NCI-H446 treated with DMSO at 0.1 percent for 48 hours (cell line): ENCODE data around the gene CCDC158.
"Not testable (repeated sequence)": the region's sequence is repeated elsewhere in the genome, so short reads cannot be mapped to it uniquely, and the experiment has no call there.

ENCODE experiments used
- DNase-seq: peaks from one replicate; lab custom pipeline; 2025; lab: John Stamatoyannopoulos, UW

The CCDC158 gene

GRCh38 chr4:76420762-76421581 is at the start of gene CCDC158:
Gene CCDC158 (minus strand): TSS chr4:76421141. CDS start chr4:76403207, 17,934 bp downstream.
- DNase-seq = no peak

GRCh38 chr4:76470532-76470931 is 49.6 kb upstream of the CCDC158 start:
- DNase-seq = no peak

GRCh38 chr4:76470064-76470463 is 49.1 kb upstream of the CCDC158 start:
- DNase-seq = no peak

DNA sequence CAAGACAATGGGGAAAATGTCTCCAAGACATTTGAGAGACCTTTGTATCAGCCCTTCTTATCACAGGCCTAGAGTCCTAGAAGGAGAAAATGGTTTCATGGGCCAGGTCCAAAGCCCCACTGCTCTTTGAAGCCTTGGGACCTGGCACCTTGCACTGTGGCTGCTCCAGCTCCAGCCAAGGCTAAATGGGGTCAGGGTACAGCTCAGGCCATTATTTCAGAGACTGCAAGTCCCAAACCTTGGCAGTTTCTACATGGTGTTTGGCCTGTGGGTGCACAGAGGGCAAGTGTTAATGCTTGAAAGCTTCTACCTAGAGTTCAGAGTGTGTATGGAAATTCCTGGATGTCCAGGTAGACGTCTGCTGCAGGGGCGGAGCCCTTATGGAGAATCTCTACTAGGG is 42.6 kb upstream of the CCDC158 start:
- DNase-seq = no peak

DNA sequence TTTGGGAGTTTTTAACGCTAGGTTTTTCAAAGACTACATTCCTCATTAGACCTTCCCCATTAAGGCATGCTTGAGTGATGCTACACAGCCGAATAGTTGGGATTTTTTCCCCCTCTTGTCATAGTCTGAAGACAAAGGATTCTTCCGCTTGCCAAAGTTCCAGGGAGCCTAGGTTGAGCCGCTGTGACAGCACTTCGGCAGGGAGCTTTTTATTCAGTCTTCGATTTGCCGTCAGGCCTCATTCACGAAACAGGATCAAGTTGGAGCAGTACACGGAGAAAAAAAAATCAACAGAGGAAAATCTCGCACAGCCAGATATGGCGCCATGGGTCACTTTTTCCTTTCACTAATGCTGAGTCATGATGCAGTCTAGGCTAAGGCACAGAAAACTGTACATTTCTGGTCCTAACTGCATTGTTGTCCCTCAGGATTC is 38.4 kb upstream of the CCDC158 start:
- DNase-seq = no peak

GRCh38 chr4:76458825-76459224 is 37.9 kb upstream of the CCDC158 start:
- no peak for DNase-seq

GRCh38 chr4:76458297-76458696 is 37.4 kb upstream of the CCDC158 start:
- no peak for DNase-seq

GRCh38 chr4:76457885-76458284 is 36.9 kb upstream of the CCDC158 start:
- DNase-seq = no peak

GRCh38 chr4:76454073-76454472 is 33.1 kb upstream of the CCDC158 start:
- DNase-seq = not testable (repeated sequence)

GRCh38 chr4:76453232-76453631 is 32.3 kb upstream of the CCDC158 start:
- DNase-seq = no peak

- no peak for DNase-seq
These were observed 28.9 kb upstream of the CCDC158 start for GRCh38 chr4:76449833-76450232.

- no peak for DNase-seq
These were observed 28.4 kb upstream of the CCDC158 start for GRCh38 chr4:76449362-76449767.

DNA sequence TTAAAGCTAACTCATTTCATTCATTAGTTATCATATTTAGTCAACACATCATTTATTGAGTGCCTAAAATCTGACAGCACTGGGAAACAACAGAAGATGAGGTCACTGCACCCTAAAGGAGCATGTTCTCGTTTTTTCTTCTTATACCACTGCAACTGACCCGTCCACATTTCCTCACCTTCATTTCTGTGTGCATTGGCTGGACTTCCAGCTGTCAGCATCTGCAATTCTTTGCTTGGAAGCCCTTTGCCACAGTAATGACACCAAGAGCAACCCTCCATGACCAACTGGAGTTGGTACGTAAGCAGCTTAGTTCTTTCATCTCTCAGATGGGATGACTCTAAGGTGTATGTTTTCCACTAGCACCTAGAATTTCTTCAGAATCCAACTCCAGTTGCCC is 27.3 kb upstream of the CCDC158 start:
- DNase-seq = no peak

DNA sequence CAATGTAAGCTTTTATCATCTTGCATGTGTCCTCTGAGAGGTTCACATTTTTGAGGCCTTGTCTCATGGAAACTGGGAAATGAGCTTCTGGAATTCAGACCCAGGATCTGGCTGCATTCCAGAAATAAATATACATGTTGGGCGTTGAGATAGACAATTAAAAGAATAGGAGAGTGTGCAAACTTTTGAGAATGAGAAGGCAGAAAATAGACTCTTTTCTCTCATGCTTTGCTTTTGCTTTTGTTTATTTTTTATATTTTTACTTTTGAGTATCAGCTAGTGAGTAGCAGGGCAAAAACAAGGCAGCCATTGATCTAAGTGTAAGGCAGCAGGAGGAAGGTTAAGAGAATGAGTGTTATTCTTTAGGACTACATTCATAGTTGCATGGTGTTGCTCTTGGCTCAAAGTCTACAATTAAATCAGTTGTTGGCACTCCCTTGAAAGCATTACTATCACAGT is 26.5 kb upstream of the CCDC158 start:
- DNase-seq = no peak

DNA sequence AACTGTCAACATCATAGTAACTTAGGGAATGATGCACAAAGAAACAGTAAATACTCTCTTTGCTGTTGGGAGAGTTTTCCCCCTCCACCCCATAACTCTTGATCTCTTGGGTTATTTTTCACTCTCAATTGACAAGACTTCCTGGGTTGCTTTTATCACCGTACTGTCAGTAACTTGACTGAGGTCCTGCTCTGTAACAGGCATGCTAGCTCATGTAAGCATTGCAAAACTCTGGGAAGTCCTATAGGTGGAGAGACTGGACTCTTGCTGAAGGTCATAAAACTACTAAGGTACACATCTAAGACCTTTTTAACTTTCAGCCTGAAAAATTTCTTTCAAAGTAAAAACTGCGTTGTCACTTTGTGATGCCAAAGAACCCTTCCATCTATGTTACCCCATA is 25.0 kb upstream of the CCDC158 start:
- no peak for DNase-seq

DNA sequence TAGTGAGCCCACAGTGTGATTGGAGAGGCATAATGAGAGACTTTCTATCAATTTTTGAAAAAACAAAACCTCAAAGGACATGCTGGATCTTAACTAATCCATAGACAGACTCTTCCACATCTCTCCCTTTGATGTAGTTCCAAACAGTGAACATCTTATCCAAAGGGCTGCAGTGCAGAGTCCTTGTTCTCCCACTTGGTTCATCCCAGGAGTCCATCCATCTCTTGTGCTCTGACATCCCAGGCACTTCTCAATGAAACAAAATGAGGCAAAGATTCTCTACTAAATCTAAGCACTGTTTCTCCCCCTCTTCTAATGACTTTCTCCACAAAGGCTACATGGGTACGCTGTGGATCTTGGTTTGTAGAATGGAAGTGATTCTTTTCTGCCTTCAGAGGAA is 22.4 kb upstream of the CCDC158 start:
- no peak for DNase-seq

- no peak for DNase-seq
These were observed 21.9 kb upstream of the CCDC158 start for GRCh38 chr4:76442807-76443206.

DNA sequence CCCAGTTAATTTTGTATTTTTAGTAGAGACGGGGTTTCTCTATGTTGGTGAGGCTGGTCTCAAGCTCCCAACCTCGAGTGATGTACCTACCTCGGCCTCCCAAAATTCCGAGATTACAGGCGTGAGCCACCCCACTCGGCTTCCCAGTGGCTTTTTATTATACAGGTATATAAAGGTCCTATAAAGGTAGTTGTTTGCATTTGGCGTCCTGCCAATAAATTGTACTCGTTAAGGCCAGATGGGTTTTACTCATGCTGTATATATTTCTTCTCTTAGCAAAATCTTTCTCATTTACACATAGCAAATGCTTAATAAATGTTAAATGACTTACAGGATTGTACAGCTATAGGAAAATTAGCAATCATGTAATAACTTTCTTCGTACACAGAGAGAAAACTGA is 20.9 kb upstream of the CCDC158 start:
- DNase-seq = no peak

DNA sequence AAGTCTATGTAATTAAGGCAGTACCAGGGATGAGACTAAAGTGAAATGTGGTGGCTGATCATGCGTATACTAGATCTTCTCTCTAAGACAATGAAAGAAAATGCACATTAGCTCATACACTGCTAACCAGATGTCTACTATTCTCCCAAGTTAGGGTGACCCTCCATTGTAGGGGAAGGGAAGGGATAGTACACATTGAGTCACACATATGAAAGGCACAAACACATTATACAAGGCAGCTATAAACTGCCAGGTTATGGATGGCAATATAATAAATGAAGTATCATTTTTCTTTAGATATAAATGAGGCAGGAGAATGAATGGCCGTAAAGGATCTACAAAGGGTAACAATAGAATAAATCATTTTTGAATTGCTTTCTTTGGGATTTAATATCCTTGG is 18.6 kb upstream of the CCDC158 start:
- no peak for DNase-seq

DNA sequence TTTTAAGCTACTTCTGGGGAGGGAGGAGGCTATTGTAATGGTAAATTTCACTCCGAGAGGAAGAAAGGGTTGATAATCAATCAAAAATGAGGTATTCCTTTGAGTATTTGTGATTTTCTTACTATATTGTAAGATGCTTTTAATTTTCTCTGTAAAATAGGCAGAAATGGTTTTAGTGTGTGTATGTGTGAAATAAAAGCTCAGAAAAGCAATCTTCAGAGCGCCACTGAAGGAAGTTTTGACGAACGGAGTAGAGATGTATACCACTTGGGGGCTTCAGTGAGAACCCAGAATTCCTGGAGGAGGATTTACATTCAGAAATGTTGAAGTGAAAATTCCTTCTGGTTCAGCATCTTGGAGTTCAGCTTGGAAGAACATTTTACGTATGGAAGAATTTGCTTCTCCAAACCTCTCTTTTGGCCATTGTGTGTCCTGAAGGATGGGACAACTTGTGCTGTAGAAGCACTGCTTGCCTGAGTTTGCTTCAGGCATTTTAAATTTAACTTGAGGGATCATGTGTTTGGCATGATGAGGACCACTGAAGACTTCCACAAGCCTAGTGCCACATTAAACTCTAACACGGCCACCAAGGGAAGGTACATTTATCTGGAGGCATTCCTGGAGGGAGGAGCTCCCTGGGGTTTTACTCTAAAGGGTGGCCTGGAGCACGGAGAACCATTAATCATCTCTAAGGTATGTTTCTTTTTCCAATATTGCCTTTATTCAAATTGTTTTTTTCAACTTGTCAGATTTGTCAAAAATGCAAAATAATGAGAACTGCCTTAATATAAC is 14.8 kb upstream of the CCDC158 start:
- no peak for DNase-seq

DNA sequence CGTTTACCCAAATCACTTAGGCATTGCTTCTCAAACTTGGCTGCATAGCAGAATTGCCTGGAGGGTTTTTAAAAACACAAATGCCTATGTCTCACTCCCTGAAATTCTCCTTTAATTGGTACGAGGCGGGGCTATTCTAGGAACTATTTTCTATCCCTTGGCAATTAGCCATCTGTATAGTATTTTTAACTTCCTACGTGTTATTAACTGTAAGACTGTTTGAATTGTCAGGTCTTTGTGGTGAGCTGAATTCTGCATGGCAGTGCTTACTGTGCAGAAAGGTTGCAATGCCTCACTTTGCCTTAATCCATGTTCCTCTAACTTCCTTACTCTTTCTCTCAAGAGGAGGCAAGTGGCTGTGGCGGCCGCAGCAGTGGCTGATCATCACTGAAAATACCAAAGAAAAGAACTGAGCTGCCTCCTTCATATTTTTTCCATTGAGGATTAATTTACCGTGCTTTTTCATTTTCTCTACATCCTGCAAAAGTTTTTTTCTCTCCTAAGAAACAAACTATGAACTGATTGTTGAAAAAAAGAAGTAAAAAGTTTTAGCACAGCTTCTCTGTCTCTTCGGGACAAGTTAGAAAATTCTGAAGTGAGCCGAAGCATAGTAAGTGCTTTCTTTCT is 14.1 kb upstream of the CCDC158 start, which contains the start of gene SHROOM3:
Gene SHROOM3 (plus strand): TSS at position 329 of the 627 bp plus-strand sequence. CDS start 824 bp downstream, outside the sequence.
- no peak for DNase-seq
